Measurements from ENCODE around the gene BRME1. TPM values are rescaled to one million over a fixed set of nuclear protein-coding genes. Genes with fewer than 3 reads are reported as not detected.
A peak's percentile ranks its signal among the peaks of the same experiment; 100 is the strongest.

The BRME1 gene
- total and polyA plus RNA-seq, 2 of the 13 experiments (the other 11 are each of a cell fraction or from before 2014, with no cell fraction given): 0.74 to 1.5 TPM

DNA sequence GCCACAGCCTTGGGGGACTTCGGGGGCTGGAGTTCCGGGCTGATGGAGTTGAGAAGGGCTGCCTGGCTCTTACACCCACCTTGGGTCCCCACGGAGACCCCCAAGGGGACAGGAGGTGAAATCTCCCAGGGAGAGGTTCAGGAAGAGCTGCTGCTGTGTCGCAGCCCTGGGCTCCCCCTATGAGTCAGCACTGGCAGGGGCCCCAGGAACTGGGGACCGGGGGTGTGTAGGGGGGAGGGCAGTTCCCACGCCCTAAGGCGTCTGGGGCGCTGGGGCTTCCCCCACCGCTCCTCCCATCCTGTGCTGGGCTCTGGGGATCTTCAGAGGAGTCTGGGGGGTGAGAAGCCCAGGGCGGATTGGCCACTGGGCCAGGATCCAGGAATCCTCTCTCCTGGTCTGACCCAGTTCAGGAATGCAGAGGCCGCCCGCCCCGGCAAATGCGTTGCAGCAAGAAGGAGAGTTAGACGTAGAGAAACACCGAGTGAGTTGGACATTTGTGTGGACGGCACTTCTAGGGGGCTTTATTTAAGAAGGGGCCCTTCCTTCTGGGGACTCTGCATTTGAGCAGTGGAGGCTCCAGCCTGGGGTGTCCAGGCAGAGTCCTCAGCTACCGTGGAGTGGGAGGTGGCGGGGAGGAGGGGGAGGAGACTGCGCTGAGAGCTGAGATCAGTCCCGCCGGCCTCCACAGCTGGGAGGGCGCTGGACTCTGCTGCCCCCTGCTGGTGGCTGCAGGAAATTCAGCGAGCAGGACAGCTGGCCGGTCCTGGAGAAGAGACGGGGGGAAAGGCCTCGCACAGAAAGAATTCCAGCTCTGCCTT, 44.0 kb downstream of the BRME1 start (continued):
- 0 out of 2 replicates have a peak, but pooled peaks have one; percentile 18 for TF ChIP-seq HNRNPL (IDR thresholded peaks at IDR 0.05; ENCODE audit: low read depth, low read length)
- TF ChIP-seq, protein P1, sequence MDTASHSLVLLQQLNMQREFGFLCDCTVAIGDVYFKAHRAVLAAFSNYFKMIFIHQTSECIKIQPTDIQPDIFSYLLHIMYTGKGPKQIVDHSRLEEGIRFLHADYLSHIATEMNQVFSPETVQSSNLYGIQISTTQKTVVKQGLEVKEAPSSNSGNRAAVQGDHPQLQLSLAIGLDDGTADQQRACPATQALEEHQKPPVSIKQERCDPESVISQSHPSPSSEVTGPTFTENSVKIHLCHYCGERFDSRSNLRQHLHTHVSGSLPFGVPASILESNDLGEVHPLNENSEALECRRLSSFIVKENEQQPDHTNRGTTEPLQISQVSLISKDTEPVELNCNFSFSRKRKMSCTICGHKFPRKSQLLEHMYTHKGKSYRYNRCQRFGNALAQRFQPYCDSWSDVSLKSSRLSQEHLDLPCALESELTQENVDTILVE (CRISPR knock-in tag; IDR thresholded peaks at IDR 0.05): peak; percentile 67; the same call in 1 of the 2 replicates
- TF ChIP-seq ZSCAN9 (CRISPR knock-in tag; IDR thresholded peaks at IDR 0.05; ENCODE audit: borderline replicate concordance): 0 out of 2 replicates have a peak, but pooled peaks have one; percentile 29
- peak; percentile 22; the same call in 1 of the 2 replicates for TF ChIP-seq KDM5B (CRISPR knock-in tag; IDR thresholded peaks at IDR 0.05; ENCODE audit: borderline replicate concordance)
- TF ChIP-seq LCORL (IDR thresholded peaks at IDR 0.05): no peak
- peak; percentile 75; the same call in 1 of the 2 replicates for TF ChIP-seq LCORL (CRISPR knock-in tag; IDR thresholded peaks at IDR 0.05)
- no peak for TF ChIP-seq ZNF749 (CRISPR knock-in tag; IDR thresholded peaks at IDR 0.05; ENCODE audit: borderline replicate concordance)
- TF ChIP-seq NKX3-1 (CRISPR knock-in tag; IDR thresholded peaks at IDR 0.05): no peak
- TF ChIP-seq TAF1 (CRISPR knock-in tag; IDR thresholded peaks at IDR 0.05): 0 out of 2 replicates have a peak, but pooled peaks have one; percentile 14
- peak; percentile 67; the same call in 1 of the 2 replicates for TF ChIP-seq KDM2A (CRISPR knock-in tag; IDR thresholded peaks at IDR 0.05; ENCODE audit: borderline replicate concordance, low read depth)
- TF ChIP-seq, protein P2, sequence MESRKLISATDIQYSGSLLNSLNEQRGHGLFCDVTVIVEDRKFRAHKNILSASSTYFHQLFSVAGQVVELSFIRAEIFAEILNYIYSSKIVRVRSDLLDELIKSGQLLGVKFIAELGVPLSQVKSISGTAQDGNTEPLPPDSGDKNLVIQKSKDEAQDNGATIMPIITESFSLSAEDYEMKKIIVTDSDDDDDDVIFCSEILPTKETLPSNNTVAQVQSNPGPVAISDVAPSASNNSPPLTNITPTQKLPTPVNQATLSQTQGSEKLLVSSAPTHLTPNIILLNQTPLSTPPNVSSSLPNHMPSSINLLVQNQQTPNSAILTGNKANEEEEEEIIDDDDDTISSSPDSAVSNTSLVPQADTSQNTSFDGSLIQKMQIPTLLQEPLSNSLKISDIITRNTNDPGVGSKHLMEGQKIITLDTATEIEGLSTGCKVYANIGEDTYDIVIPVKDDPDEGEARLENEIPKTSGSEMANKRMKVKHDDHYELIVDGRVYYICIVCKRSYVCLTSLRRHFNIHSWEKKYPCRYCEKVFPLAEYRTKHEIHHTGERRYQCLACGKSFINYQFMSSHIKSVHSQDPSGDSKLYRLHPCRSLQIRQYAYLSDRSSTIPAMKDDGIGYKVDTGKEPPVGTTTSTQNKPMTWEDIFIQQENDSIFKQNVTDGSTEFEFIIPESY (CRISPR knock-in tag; IDR thresholded peaks at IDR 0.05): peak; percentile 47; the same call in 1 of the 2 replicates
- TF ChIP-seq, protein P3, sequence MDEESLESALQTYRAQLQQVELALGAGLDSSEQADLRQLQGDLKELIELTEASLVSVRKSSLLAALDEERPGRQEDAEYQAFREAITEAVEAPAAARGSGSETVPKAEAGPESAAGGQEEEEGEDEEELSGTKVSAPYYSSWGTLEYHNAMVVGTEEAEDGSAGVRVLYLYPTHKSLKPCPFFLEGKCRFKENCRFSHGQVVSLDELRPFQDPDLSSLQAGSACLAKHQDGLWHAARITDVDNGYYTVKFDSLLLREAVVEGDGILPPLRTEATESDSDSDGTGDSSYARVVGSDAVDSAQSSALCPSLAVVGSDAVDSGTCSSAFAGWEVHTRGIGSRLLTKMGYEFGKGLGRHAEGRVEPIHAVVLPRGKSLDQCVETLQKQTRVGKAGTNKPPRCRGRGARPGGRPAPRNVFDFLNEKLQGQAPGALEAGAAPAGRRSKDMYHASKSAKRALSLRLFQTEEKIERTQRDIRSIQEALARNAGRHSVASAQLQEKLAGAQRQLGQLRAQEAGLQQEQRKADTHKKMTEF (CRISPR knock-in tag; IDR thresholded peaks at IDR 0.05): peak; percentile 56; the same call in 1 of the 2 replicates
- no peak for TF ChIP-seq SOX6 (IDR thresholded peaks at IDR 0.05)
- peak; percentile 27; the same call in 1 of the 2 replicates for TF ChIP-seq SOX6 (CRISPR knock-in tag; IDR thresholded peaks at IDR 0.05)
- no peak for TF ChIP-seq ELF3 (CRISPR knock-in tag; IDR thresholded peaks at IDR 0.05)
- TF ChIP-seq, protein P4, sequence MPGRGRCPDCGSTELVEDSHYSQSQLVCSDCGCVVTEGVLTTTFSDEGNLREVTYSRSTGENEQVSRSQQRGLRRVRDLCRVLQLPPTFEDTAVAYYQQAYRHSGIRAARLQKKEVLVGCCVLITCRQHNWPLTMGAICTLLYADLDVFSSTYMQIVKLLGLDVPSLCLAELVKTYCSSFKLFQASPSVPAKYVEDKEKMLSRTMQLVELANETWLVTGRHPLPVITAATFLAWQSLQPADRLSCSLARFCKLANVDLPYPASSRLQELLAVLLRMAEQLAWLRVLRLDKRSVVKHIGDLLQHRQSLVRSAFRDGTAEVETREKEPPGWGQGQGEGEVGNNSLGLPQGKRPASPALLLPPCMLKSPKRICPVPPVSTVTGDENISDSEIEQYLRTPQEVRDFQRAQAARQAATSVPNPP (CRISPR knock-in tag; IDR thresholded peaks at IDR 0.05): no peak
- no peak; the same call in 1 of the 2 replicates for TF ChIP-seq YEATS2 (CRISPR knock-in tag; IDR thresholded peaks at IDR 0.05; ENCODE audit: borderline replicate concordance)
- TF ChIP-seq KLF16 (CRISPR knock-in tag; IDR thresholded peaks at IDR 0.05): 0 out of 4 replicates have a peak, but pooled peaks of 1 of the 2 experiments have one; percentile 37
- 0 out of 2 replicates have a peak, but pooled peaks have one; percentile 22 for TF ChIP-seq ZNF333 (CRISPR knock-in tag; IDR thresholded peaks at IDR 0.05; ENCODE audit: borderline replicate concordance)
